Small intestine (tissue), 7 donors: Measurements from ENCODE around the gene FGF12. TPM values are rescaled to one million over a fixed set of nuclear protein-coding genes. Genes with fewer than 3 reads are reported as not detected.

ENCODE experiments used
- DNase-seq, 2 donors: peaks; one replicate each; pipeline versions ENCODE4 v3.0.0 to v3.0.0-alpha.2; 2013
- FAIRE-seq: peaks from 2 replicates; lab custom pipeline; 2012; peaks lifted over from hg19 to GRCh38; lab: Jason Lieb, UNC
- H3K27ac ChIP-seq, 3 donors: one replicate each; pipeline ENCODE4 v1.5.1; 2013; ENCODE audit warnings: low read length in 2 of 3, mild to moderate bottlenecking in 2 of 3, control low read depth in 1 of 3, inconsistent platforms in 1 of 3, low read depth in 1 of 3, moderate library complexity in 1 of 3
- H3K27me3 ChIP-seq, 3 donors: one replicate each; pipeline ENCODE4 v1.6.1; 2013; ENCODE audit warnings: low read length in 3 of 3, inconsistent platforms in 1 of 3; ENCODE audit not compliant: control insufficient read depth in 3 of 3, insufficient read depth in 3 of 3
- H3K36me3 ChIP-seq, 3 donors: one replicate each; pipeline ENCODE4 v1.6.1; 2013; ENCODE audit warnings: low read length in 3 of 3, inconsistent platforms in 1 of 3, low read depth in 1 of 3, mild to moderate bottlenecking in 1 of 3, moderate library complexity in 1 of 3; ENCODE audit not compliant: control insufficient read depth in 3 of 3, insufficient read depth in 2 of 3
- H3K4me1 ChIP-seq, 3 donors: one replicate each; pipeline ENCODE4 v1.6.1; 2013; ENCODE audit warnings: low read length in 2 of 3, inconsistent platforms in 1 of 3, low read depth in 1 of 3, mild to moderate bottlenecking in 1 of 3, moderate library complexity in 1 of 3; ENCODE audit not compliant: control insufficient read depth in 3 of 3, insufficient read depth in 2 of 3
- H3K4me3 ChIP-seq, 3 donors: one replicate each; pipeline ENCODE4 v1.5.1; 2013; ENCODE audit warnings: low read length in 3 of 3, control low read depth in 1 of 3, inconsistent platforms in 1 of 3, low read depth in 1 of 3, mild to moderate bottlenecking in 1 of 3, moderate library complexity in 1 of 3
- H3K9me3 ChIP-seq, 2 donors: one replicate each; pipeline ENCODE4 v1.6.1; 2013; ENCODE audit warnings: low read depth in 1 of 2, low read length in 1 of 2; ENCODE audit not compliant: control insufficient read depth in 2 of 2, insufficient read depth in 1 of 2
- WGBS, 3 donors: extraction: QIAGEN DNeasy Blood & Tissue Kit; methylation state at CpG; one replicate each; pipeline ENCODE4 v1.1.7; 2013; 5-methylcytosine and 5-hydroxymethylcytosine counted together
- polyA plus RNA-seq, 4 donors: library from polyadenylated mRNA; stranded (reverse) in 3 of 4; unstranded in 1 of 4; fragments of 200-250 nt in 3 of 4; fragments of 120-200 nt in 1 of 4; gene quantifications; one replicate each; pipeline versions ENCODE4 v1.2.1 to v1.2.3, GENCODE V29; 2013
- donor health status: healthy with polysubstance abuse.
- donor health status: control.
- donor health status: control.
- donor health status: Bipolar disorder and iron deficiency.
- donor health status: healthy.

Gene FGF12
- polyA plus RNA-seq, 4 donors: 0.39 to 1.1 (median 0.43) TPM; not detected in 1

DNA sequence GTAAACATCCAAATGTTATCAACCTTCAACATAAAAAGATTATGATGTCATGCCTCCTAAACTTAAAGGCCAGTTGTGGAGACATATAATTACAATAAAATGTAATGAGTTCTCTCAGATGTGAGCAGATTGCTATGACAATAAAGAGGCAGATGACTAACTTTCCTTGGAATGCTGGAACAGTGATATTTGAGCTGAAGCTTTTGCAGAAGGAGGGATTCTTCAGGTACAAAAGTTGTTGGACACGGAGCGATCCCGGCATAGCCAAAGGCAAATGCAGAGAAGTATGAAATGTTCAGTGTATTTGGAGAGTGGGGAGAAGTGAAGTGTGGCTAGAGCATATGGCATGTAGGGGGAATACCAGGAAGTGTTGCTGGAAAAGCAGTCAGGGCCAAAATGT is 520.1 kb downstream of the FGF12 start:
- FAIRE-seq: no peak
- no peak overlapping the region for H3K4me3 ChIP-seq
- H3K27me3 ChIP-seq: no peaks in the 10 kb centered on the region
- DNase-seq: no peak
- peaks cover 0 to 1% of the 10 kb centered on the region in 2 donors for H3K9me3 ChIP-seq
- WGBS, 3 donors: 94 to 97% (median 94%) methylated on average over 3 of the region's 3 CpGs
- H3K27ac ChIP-seq: no peak overlapping the region
- no peaks in the 10 kb centered on the region for H3K4me1 ChIP-seq
- no peaks in the 10 kb centered on the region for H3K36me3 ChIP-seq

DNA sequence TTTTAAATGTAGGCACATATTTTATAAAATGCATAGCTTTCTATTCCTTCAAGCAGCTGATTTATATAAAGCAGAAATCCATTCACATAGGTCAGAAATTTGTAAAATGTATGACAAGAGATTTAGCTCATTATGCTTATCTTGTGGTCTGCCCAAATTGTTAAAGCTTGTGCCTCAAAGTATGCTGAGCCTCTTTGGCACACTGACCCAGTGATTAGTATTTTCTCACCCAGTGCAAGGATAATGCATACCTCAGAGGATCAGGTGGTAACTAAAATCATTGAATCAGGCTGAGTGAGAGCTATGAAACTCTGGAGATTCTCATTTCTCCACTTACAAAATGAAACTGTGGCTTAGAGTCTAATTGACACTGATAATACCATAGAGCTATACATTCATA is 533.3 kb downstream of the FGF12 start:
- Histone ChIP-seq H3K36me3 (no peaks in the 10 kb centered on the region), H3K4me1 (no peaks in the 10 kb centered on the region), H3K27me3 (no peaks in the 10 kb centered on the region), H3K27ac (no peak overlapping the region), H3K9me3 (no peaks in the 10 kb centered on the region), H3K4me3 (no peak overlapping the region)
- FAIRE-seq: no peak
- DNase-seq: no peak

DNA sequence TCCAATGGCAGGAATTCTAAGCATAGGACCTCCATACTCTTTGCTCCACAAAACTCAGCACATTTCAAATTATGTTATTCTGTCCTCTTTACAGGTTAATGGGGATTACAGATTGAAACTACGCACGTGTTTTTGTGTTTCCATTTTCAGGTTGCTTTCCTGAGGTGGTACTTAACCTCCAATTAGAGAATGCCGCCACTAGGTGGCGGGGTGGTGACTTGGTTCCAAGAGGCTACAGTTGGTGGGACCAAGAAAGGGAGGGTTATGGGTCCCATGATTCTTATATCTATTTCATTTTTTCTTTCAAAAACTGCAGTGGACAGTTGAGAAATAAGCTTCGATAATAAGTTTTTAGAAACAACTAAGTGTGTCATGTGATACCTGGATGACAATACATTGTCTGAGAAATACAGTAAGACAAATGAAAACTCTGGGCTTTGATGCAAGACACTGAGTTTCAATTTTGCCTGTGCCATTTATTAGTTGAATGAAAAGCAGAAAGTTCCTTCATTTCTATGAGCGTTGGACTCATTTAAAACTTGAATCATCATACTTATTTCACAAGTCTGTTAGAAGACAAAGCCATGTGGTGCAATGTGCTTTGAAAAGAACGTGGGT is 539.0 kb downstream of the FGF12 start:
- H3K4me3 ChIP-seq: no peak overlapping the region
- H3K27me3 ChIP-seq: no peaks in the 10 kb centered on the region
- 25 to 34% (median 28%) methylated on average over 7 of the region's 7 CpGs for WGBS, 3 donors
- H3K4me1 ChIP-seq: no peaks in the 10 kb centered on the region
- no peak overlapping the region for H3K27ac ChIP-seq
- FAIRE-seq (no peak), DNase-seq (peak; percentile 31 to 49)
- H3K9me3 ChIP-seq: no peaks in the 10 kb centered on the region
- H3K36me3 ChIP-seq: no peaks in the 10 kb centered on the region

GRCh38 chr3:192187485-192188051 is 539.8 kb downstream of the FGF12 start:
- DNase-seq: no peak
- Histone ChIP-seq H3K9me3 (no peaks in the 10 kb centered on the region), H3K27ac (no peak overlapping the region), H3K4me3 (no peak overlapping the region), H3K36me3 (no peaks in the 10 kb centered on the region), H3K4me1 (no peaks in the 10 kb centered on the region), H3K27me3 (no peaks in the 10 kb centered on the region)
- FAIRE-seq: no peak
- WGBS, 3 donors: 45 to 54% (median 50%) methylated on average over 4 of the region's 4 CpGs

GRCh38 chr3:192186498-192186897 is 540.8 kb downstream of the FGF12 start:
- Histone ChIP-seq H3K4me3 (no peak overlapping the region), H3K27me3 (no peaks in the 10 kb centered on the region), H3K4me1 (no peaks in the 10 kb centered on the region), H3K9me3 (no peaks in the 10 kb centered on the region), H3K36me3 (no peaks in the 10 kb centered on the region), H3K27ac (no peak overlapping the region)
- FAIRE-seq: no peak
- DNase-seq: no peak
- 50 to 70% (median 65%) methylated on average over 3 of the region's 3 CpGs for WGBS, 3 donors

DNA sequence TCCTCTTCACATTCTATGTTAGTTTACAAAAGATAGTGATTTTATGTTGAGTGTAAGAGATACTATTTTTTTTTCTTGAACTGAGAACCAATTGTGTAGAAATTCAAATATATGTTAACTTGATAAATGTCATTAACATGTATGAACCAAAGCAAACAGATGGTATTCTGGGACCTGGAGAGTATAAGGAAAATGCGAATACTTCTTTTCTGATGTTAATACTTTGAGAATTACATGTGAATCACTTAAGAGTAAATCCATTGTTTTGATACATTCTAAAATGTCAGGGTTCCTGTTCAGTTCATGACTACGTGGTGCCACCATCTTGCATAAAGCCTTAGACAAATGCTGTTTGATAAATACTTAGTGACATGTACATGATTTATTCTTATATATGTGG is 541.3 kb downstream of the FGF12 start:
- Histone ChIP-seq H3K36me3 (no peaks in the 10 kb centered on the region), H3K4me1 (no peaks in the 10 kb centered on the region), H3K27ac (no peak overlapping the region), H3K9me3 (no peaks in the 10 kb centered on the region), H3K27me3 (no peaks in the 10 kb centered on the region), H3K4me3 (no peak overlapping the region)
- FAIRE-seq (no peak), DNase-seq (no peak)
- WGBS, 3 donors: 69 to 86% (median 73%) methylated on average over 2 of the region's 2 CpGs

DNA sequence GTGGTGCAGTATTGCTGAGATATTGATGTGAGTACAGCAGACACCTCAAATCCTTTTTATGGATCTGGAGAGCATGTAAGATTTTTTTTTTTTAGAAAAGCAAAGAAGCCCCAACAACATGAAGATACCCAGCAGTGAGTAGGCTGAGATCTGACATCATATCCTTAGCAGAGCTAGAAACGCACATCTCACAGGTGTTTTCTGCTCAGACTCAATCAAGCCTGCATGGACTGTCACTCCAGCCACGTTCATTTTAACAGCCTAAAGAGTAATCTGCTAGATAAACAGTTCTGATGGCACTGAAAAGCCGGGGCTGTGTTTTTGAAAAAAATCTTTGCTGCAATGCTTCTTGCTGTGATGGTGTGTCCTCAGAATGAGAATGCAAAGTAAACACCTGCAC is 544.2 kb downstream of the FGF12 start:
- FAIRE-seq: no peak

GRCh38 chr3:192181151-192181550 is 546.2 kb downstream of the FGF12 start:
- FAIRE-seq: no peak

More for the DNA sequence above, 544.2 kb downstream of the FGF12 start:
- Histone ChIP-seq H3K4me3 (no peak overlapping the region), H3K27me3 (no peaks in the 10 kb centered on the region), H3K9me3 (no peaks in the 10 kb centered on the region), H3K27ac (no peak overlapping the region), H3K4me1 (no peaks in the 10 kb centered on the region), H3K36me3 (no peaks in the 10 kb centered on the region)
- DNase-seq: no peak
- WGBS, 3 donors: 37 to 44% (median 37%) methylated on average over 3 of the region's 3 CpGs

DNA sequence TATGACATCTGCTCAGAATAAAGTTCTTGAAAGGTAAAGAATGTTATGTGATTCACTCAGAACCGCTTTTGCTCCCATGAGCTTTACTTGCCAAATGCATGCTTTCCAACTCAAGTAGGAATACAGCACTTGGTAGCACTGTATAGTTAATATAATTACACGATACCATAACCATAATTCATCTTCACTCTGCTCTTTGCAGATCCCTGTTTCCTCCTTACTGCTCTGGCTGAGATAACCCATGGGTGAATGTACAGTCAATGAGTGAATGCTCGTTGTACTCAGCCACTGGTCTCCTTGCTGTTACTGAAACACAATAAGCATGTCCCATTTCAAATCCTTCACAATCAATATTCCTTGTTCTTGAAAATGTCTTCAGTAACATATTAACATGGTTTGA is 550.0 kb downstream of the FGF12 start:
- 73 to 78% (median 77%) methylated on average over 3 of the region's 3 CpGs for WGBS, 3 donors
- H3K9me3 ChIP-seq: no peaks in the 10 kb centered on the region
- no peak overlapping the region for H3K27ac ChIP-seq
- FAIRE-seq (no peak), DNase-seq (no peak)
- no peaks in the 10 kb centered on the region for H3K27me3 ChIP-seq
- no peaks in the 10 kb centered on the region for H3K36me3 ChIP-seq
- H3K4me3 ChIP-seq: no peak overlapping the region
- H3K4me1 ChIP-seq: no peaks in the 10 kb centered on the region

More at GRCh38 chr3:192181151-192181550, 546.2 kb downstream of the FGF12 start:
- H3K27ac ChIP-seq: no peak overlapping the region
- DNase-seq: no peak
- no peaks in the 10 kb centered on the region for H3K4me1 ChIP-seq
- no peaks in the 10 kb centered on the region for H3K27me3 ChIP-seq
- no peaks in the 10 kb centered on the region for H3K36me3 ChIP-seq
- no peak overlapping the region for H3K4me3 ChIP-seq
- 76 to 83% (median 79%) methylated on average over 4 of the region's 4 CpGs for WGBS, 3 donors
- H3K9me3 ChIP-seq: no peaks in the 10 kb centered on the region
